H1 (cell line): ENCODE data around the gene COL25A1. TPM values are rescaled to one million over a fixed set of nuclear protein-coding genes. Genes with fewer than 3 reads are reported as not detected.

ENCODE experiments used
- CHD7 ChIP-seq: fragments of 300-600 bp; sonication (generic); IDR thresholded peaks from 2 replicates; pipeline ENCODE4 v1.7.1; 2012; ENCODE audit warnings: low read length, moderate library complexity, mild to moderate bottlenecking, inconsistent platforms; ENCODE audit not compliant: insufficient replicate concordance
- EZH2 ChIP-seq: fragments of 200-600 bp; sonication (generic); IDR thresholded peaks from 2 replicates; pipeline ENCODE4 v1.7.1; 2012; ENCODE audit warnings: low read depth, mild to moderate bottlenecking, moderate library complexity, low read length, inconsistent platforms; ENCODE audit not compliant: severe bottlenecking
- FOSL1 ChIP-seq: IDR thresholded peaks from 2 replicates; pipeline ENCODE4 v1.6.1; 2011; ENCODE audit warnings: mild to moderate bottlenecking, low read depth, low read length, moderate library complexity; ENCODE audit not compliant: insufficient read depth
- HDAC2 ChIP-seq, 2 experiments: fragments of 300-600 bp in 1 of 2; sonication (generic) in 1 of 2; IDR thresholded peaks; 2 replicates each; pipeline ENCODE4 v1.6.1; 2011 to 2012; ENCODE audit warnings: low read depth in 2 of 2, low read length in 2 of 2, mild to moderate bottlenecking in 2 of 2, moderate library complexity in 2 of 2, borderline replicate concordance in 1 of 2, inconsistent platforms in 1 of 2
- SRF ChIP-seq: IDR thresholded peaks from 2 replicates; pipeline ENCODE4 v1.6.1; 2011; ENCODE audit warnings: mild to moderate bottlenecking, low read depth, low read length, moderate library complexity
- TAF1 ChIP-seq: IDR thresholded peaks from 2 replicates; pipeline ENCODE4 v1.6.1; 2011; ENCODE audit warnings: mild to moderate bottlenecking, low read depth, low read length
- polyA plus RNA-seq, 7 experiments: library from polyadenylated mRNA; depleted of rRNA in 3 of 7; stranded (reverse) in 5 of 7; unstranded in 2 of 7; fragments of >200 nt in 5 of 7; fragments of 200-250 nt in 2 of 7; gene quantifications; 1 replicate in 5 of 7; 2 replicates in 1 of 7; 4 replicates in 1 of 7; pipeline versions ENCODE4 v1.2.1 to v1.2.3, GENCODE V29; 2011 to 2013; ENCODE audit warnings: missing spikeins in 2 of 7, mixed read lengths in 2 of 7
- total RNA-seq: library from RNA; stranded (reverse); fragmentation: NEBNext Ultra II Directional; extraction: Animal tissue kit (Norgen Biotek cat#: 25700); gene quantifications from 2 replicates; pipeline ENCODE4 v1.2.1, GENCODE V29; 2021

Gene COL25A1
- total and polyA plus RNA-seq, 2 of the 8 experiments (the other 6 are each of a cell fraction or from before 2014, with no cell fraction given): 1.1 to 8.3 TPM

DNA sequence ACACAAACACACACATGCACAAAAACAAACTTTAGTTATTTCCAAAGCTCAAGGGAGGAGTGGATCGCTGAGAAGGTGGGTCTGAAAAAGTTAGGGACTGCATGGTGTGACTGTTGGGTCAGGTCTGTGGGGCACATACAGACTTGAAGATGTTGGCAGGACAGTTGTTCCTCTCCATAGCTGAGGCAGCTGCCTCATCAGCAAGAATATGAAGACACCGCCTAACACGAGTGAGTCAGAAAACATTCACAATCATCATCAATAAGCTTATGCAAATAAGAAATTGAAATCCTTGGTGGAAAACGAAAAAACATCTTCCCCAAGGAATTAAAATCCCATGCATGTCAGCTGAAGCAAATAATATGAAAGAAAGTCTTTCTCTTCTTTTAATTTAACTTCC is 148.0 kb downstream of the COL25A1 start (continued):
- no peak for TF ChIP-seq TAF1
- no peak for TF ChIP-seq SRF
- no peak for TF ChIP-seq CHD7
- TF ChIP-seq FOSL1: no peak
- TF ChIP-seq HDAC2 (IDR thresholded peaks at IDR 0.05; ENCODE audit: borderline replicate concordance in 1 of 2, low read depth in 2 of 2, low read length in 2 of 2): no peak
- TF ChIP-seq EZH2: no peak
